Measurements from ENCODE around the gene SCGB1A1. TPM values are rescaled to one million over a fixed set of nuclear protein-coding genes. Genes with fewer than 3 reads are reported as not detected.

The SCGB1A1 gene
- total and polyA plus RNA-seq, 2 of the 13 experiments (the other 11 are each of a cell fraction or from before 2014, with no cell fraction given), result not detected

DNA sequence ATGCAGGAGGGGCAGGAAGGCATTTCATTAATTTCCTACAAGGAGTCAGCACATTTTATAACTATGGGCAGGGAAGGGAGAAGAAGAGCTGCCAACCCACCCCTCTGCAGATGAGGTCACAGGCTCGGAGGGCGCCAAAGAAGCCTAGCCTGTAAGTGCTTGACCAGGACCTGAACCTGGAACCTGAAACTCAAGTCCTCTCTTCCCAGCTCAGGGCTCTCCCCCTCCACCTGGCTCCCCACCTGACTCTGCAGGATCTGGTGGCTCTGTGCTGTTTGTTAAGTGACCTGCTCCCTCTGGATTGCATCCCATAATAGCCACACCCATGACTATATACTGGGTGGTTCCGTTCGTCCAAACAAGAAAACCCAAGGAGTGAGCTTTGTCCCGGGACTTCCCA, 27.3 kb downstream of the SCGB1A1 start:
- CTCF ChIA-PET (ENCODE audit: low intra/inter-chr PET ratio, low total read pairs), result no interaction called here

DNA sequence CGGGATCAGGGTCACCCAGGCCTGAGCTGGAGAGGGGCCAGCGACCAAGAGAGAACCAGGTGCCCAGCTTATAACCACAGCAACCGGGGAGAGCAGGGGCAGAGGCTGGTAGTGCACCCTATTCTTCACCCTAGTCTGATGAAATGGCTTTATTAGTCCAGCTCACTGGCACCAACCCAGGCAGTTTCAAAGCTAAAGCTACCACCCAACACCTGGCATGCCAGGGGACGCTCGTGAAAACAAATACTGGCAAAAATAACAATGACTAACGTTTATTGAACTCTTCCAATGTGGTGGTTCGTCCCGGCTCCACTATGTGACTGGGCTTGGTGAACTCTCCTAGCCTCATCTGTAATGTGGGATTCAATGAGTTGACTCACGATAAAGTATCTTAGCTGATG, 30.6 kb downstream of the SCGB1A1 start:
- Histone ChIP-seq H4K20me1 (ENCODE audit: insufficient read depth, low read length) (no peaks in the 10 kb centered on the region), H3K27me3 (ENCODE audit: control insufficient read depth in 1 of 2, insufficient read depth in 2 of 2, low read length in 2 of 2) (peaks cover 3 to 22% of the 10 kb centered on the region in 2 experiments; a peak in 4 of 5 replicates), H3K9me3 (ENCODE audit: low read length) (no peaks in the 10 kb centered on the region), H3K4me1 (ENCODE audit: insufficient read depth, low read length) (peaks cover 20% of the 10 kb centered on the region), H3K4me2 (ENCODE audit: low read depth, low read length) (no peak overlapping the region), H2AFZ (ENCODE audit: low read length) (no peak overlapping the region), H3K4me3 (replicated peaks in 1 of 3; ENCODE audit: insufficient read depth in 1 of 3, low read depth in 2 of 3, low read length in 3 of 3) (no peak overlapping the region), H3K9ac (ENCODE audit: insufficient read depth, low read depth, low read length) (no peak overlapping the region), H3K36me3 (replicated peaks in 1 of 2; ENCODE audit: control insufficient read depth in 1 of 2, insufficient read depth in 2 of 2, low read length in 2 of 2) (no peaks in the 10 kb centered on the region), H3K79me2 (ENCODE audit: insufficient read depth, low read length) (no peaks in the 10 kb centered on the region), H3K27ac (ENCODE audit: extremely low read length, insufficient read depth, low read length) (no peak overlapping the region)
- CTCF ChIA-PET (ENCODE audit: low intra/inter-chr PET ratio, low total read pairs), result no interaction called here
- WGBS (ENCODE audit: low lambda C conversion rate), result 17% methylated on average over 9 of the region's 9 CpGs
- intact Hi-C loops (cut with micrococcal nuclease; ENCODE audit: unreplicated experiment) (no loop called here), in situ Hi-C loops (cut with HindIII; ENCODE audit: extremely low pct_ligation_motif_present, low pct_unique_long_range_greater_than_20kb) (no loop called here)
- BruUV-seq (replicated peaks), result no TSS peak
- FAIRE-seq, result no peak
- POLR2A ChIA-PET, result interaction anchor here (0.5 to 1.7 kb wide), 3 partner anchors 9 to 112 kb away, joined by 3 to 6 read pairs (median 5); no protein-coding TSS in a partner anchor
- peak; percentile 75 for ATAC-seq
- DNase-seq (ENCODE audit: low spot score), result no peak
- TF ChIP-seq ATF7 (IDR thresholded peaks at IDR 0.05) (no peak), ATF7 (CRISPR knock-in tag; IDR thresholded peaks at IDR 0.05) (no peak), XBP1 (CRISPR knock-in tag; IDR thresholded peaks at IDR 0.05) (no peak), JUNB (CRISPR knock-in tag; IDR thresholded peaks at IDR 0.05; ENCODE audit: borderline replicate concordance) (no peak), NFRKB (IDR thresholded peaks at IDR 0.05) (no peak), SRSF1 (optimal IDR thresholded peaks at IDR 0.05; ENCODE audit: low read depth, low read length) (no peak), ZNF12 (CRISPR knock-in tag; IDR thresholded peaks at IDR 0.05) (no peak), HMGXB3 (CRISPR knock-in tag; IDR thresholded peaks at IDR 0.05; ENCODE audit: borderline replicate concordance) (no peak), ZNF766 (CRISPR knock-in tag; IDR thresholded peaks at IDR 0.05; ENCODE audit: borderline replicate concordance) (no peak), PHF5A (CRISPR knock-in tag; IDR thresholded peaks at IDR 0.05; ENCODE audit: low read depth, unreplicated experiment) (no peak)
- TF ChIP-seq, protein P1, sequence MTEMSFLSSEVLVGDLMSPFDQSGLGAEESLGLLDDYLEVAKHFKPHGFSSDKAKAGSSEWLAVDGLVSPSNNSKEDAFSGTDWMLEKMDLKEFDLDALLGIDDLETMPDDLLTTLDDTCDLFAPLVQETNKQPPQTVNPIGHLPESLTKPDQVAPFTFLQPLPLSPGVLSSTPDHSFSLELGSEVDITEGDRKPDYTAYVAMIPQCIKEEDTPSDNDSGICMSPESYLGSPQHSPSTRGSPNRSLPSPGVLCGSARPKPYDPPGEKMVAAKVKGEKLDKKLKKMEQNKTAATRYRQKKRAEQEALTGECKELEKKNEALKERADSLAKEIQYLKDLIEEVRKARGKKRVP (CRISPR knock-in tag; IDR thresholded peaks at IDR 0.05), result no peak

More for the DNA sequence above, 27.3 kb downstream of the SCGB1A1 start:
- H3K4me1 ChIP-seq (ENCODE audit: insufficient read depth, low read length), result peaks cover 28% of the 10 kb centered on the region
- H3K9me3 ChIP-seq (ENCODE audit: low read length), result no peaks in the 10 kb centered on the region
- peaks cover 3 to 22% of the 10 kb centered on the region in 2 experiments; a peak in 4 of 5 replicates for H3K27me3 ChIP-seq (ENCODE audit: control insufficient read depth in 1 of 2, insufficient read depth in 2 of 2, low read length in 2 of 2)
- no peak for ATAC-seq
- no peaks in the 10 kb centered on the region for H3K36me3 ChIP-seq (replicated peaks in 1 of 2; ENCODE audit: control insufficient read depth in 1 of 2, insufficient read depth in 2 of 2, low read length in 2 of 2)
- no peak overlapping the region for H3K4me3 ChIP-seq (replicated peaks in 1 of 3; ENCODE audit: insufficient read depth in 1 of 3, low read depth in 2 of 3, low read length in 3 of 3)
- no peak for DNase-seq (ENCODE audit: low spot score)
- no peak overlapping the region for H3K4me2 ChIP-seq (ENCODE audit: low read depth, low read length)
- no peak overlapping the region for H3K9ac ChIP-seq (ENCODE audit: insufficient read depth, low read depth, low read length)
- H3K79me2 ChIP-seq (ENCODE audit: insufficient read depth, low read length), result no peaks in the 10 kb centered on the region
- WGBS (ENCODE audit: low lambda C conversion rate), result 0% methylated on average over 3 of the region's 5 CpGs
- BruUV-seq (replicated peaks), result no TSS peak
- no peak overlapping the region for H2AFZ ChIP-seq (ENCODE audit: low read length)
- intact Hi-C loops (cut with micrococcal nuclease; ENCODE audit: unreplicated experiment), result no loop called here
- TF ChIP-seq FOXA3 (CRISPR knock-in tag; IDR thresholded peaks at IDR 0.05) (no peak), ZNF124 (CRISPR knock-in tag; IDR thresholded peaks at IDR 0.05) (no peak), GLI4 (CRISPR knock-in tag; IDR thresholded peaks at IDR 0.05; ENCODE audit: borderline replicate concordance) (no peak), NCOA5 (CRISPR knock-in tag; IDR thresholded peaks at IDR 0.05) (no peak), ZNF550 (CRISPR knock-in tag; IDR thresholded peaks at IDR 0.05; ENCODE audit: borderline replicate concordance) (no peak), ZNF33B (CRISPR knock-in tag; IDR thresholded peaks at IDR 0.05) (no peak)
- TF ChIP-seq, protein P2, sequence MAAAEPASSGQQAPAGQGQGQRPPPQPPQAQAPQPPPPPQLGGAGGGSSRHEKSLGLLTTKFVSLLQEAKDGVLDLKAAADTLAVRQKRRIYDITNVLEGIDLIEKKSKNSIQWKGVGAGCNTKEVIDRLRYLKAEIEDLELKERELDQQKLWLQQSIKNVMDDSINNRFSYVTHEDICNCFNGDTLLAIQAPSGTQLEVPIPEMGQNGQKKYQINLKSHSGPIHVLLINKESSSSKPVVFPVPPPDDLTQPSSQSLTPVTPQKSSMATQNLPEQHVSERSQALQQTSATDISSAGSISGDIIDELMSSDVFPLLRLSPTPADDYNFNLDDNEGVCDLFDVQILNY (CRISPR knock-in tag; conservative IDR thresholded peaks at IDR 0.05), result no peak
- no peaks in the 10 kb centered on the region for H4K20me1 ChIP-seq (ENCODE audit: insufficient read depth, low read length)
- POLR2A ChIA-PET, result no interaction called here
- no peak overlapping the region for H3K27ac ChIP-seq (ENCODE audit: extremely low read length, insufficient read depth, low read length)
- FAIRE-seq, result no peak
- in situ Hi-C loops (cut with HindIII; ENCODE audit: extremely low pct_ligation_motif_present, low pct_unique_long_range_greater_than_20kb), result no loop called here
